PC-3 (cell line): Measurements from ENCODE around the gene IVNS1ABP.

ENCODE experiments used
- CTCF ChIP-seq: fragments of 300-600 bp; sonication (generic); conservative IDR thresholded peaks from 2 replicates; pipeline ENCODE4 v1.5.1; 2017; ENCODE audit warnings: antibody characterized with exemption, low read depth, mild to moderate bottlenecking, low read length
- EZH2 ChIP-seq: fragments of 300-600 bp; sonication (generic); IDR thresholded peaks from one replicate; pipeline ENCODE4 v1.6.1; 2017; ENCODE audit warnings: antibody characterized with exemption, mild to moderate bottlenecking, low read length; ENCODE audit not compliant: unreplicated experiment
- EZH2phosphoT487 ChIP-seq: fragments of 300-600 bp; sonication (generic); IDR thresholded peaks from 2 replicates; pipeline ENCODE4 v1.6.1; 2018; ENCODE audit warnings: mild to moderate bottlenecking, antibody characterized with exemption, low read length, borderline replicate concordance

GRCh38 chr1:185291652-185292051 lies 25.4 kb downstream of the IVNS1ABP start:
- no peak for TF ChIP-seq CTCF
- TF ChIP-seq EZH2phosphoT487: no peak
- TF ChIP-seq EZH2: no peak
